Sigmoid colon (tissue), 7 donors: Measurements from ENCODE around the gene B3GNT3. TPM values are rescaled to one million over a fixed set of nuclear protein-coding genes. Genes with fewer than 3 reads are reported as not detected.
"Not testable (repeated sequence)": the region's sequence is repeated elsewhere in the genome, so short reads cannot be mapped to it uniquely, and the experiment has no call there.

Experiments used
- DNase-seq: peaks from one replicate; pipeline ENCODE4 v3.0.0-alpha.2; 2019
- H3K27ac ChIP-seq, 4 donors: fragments of 200-600 bp; sonication (generic); one replicate each; pipeline ENCODE4 v1.5.1; 2016 to 2019; ENCODE audit warnings: mild to moderate bottlenecking in 1 of 4
- H3K27me3 ChIP-seq, 3 donors: fragments of 200-600 bp; sonication (generic); one replicate each; pipeline ENCODE4 v1.5.1; 2019; ENCODE audit warnings: mild to moderate bottlenecking in 1 of 3
- H3K36me3 ChIP-seq, 4 donors: fragments of 200-600 bp; sonication (generic); one replicate each; pipeline ENCODE4 v1.5.1; 2016 to 2019
- H3K4me1 ChIP-seq, 4 donors: fragments of 200-600 bp; sonication (generic); one replicate each; pipeline ENCODE4 v1.5.1; 2017 to 2019
- H3K4me3 ChIP-seq, 4 donors: fragments of 200-600 bp; sonication (generic); one replicate each; pipeline ENCODE4 v1.5.1; 2017 to 2019; ENCODE audit warnings: mild to moderate bottlenecking in 2 of 4, moderate library complexity in 1 of 4
- H3K9me3 ChIP-seq, 4 donors: fragments of 200-600 bp in 3 of 4; sonication (generic) in 3 of 4; one replicate each; pipeline versions ENCODE4 v1.5.1 to v1.6.1; 2013 to 2019
- CTCF ChIP-seq, 4 experiments: fragments of 450-650 bp in 3 of 4; fragments of 200-600 bp in 1 of 4; IDR thresholded peaks; one replicate each; pipeline ENCODE4 v1.5.1; 2016 to 2019; ENCODE audit warnings: antibody characterized with exemption in 4 of 4, mild to moderate bottlenecking in 3 of 4, moderate library complexity in 2 of 4
- EP300 ChIP-seq, 4 donors: sonication (generic); formaldehyde crosslinking; IDR thresholded peaks; one replicate each; pipeline ENCODE4 v1.6.1; 2017; ENCODE audit warnings: antibody characterized with exemption in 4 of 4
- POLR2A ChIP-seq, 2 donors: fragments of 450-650 bp; IDR thresholded peaks; one replicate each; pipeline ENCODE4 v1.6.1; 2016; ENCODE audit warnings: antibody characterized with exemption in 2 of 2, mild to moderate bottlenecking in 2 of 2, moderate library complexity in 2 of 2
- POLR2AphosphoS5 ChIP-seq, 4 donors: sonication (generic); formaldehyde crosslinking; IDR thresholded peaks; one replicate each; pipeline ENCODE4 v1.6.1; 2017; ENCODE audit warnings: antibody characterized with exemption in 4 of 4
- WGBS, 2 donors: extraction: QIAGEN DNeasy Blood & Tissue Kit; methylation state at CpG; one replicate each; pipeline ENCODE4 v1.1.7; 2013; 5-methylcytosine and 5-hydroxymethylcytosine counted together
- intact Hi-C: fragments of 100-400 bp; cut with DNase I; formaldehyde crosslinking; loops from one replicate; pipeline ENCODE4 v1.15.1; 2023
- polyA plus RNA-seq, 3 donors: library from polyadenylated mRNA; stranded (reverse); fragments of 200-250 nt; gene quantifications; one replicate each; pipeline ENCODE4 v1.2.3, GENCODE V29; 2013
- total RNA-seq, 4 donors: library from RNA; depleted of rRNA; stranded (reverse); fragments of >200 nt; gene quantifications; one replicate each; pipeline ENCODE4 v1.1.0, GENCODE V29; 2016
- donor health status: healthy with polysubstance abuse.
- donor health status: Bipolar disorder and iron deficiency.
- donor health status: healthy.

Gene B3GNT3
- total and polyA plus RNA-seq, 7 donors = 0.55 to 72.3 (median 27.9) TPM; not detected in 3

- no peak for DNase-seq
- H3K9me3 ChIP-seq = no peaks in the 10 kb centered on the region
- WGBS, 2 donors = 6 to 35% methylated on average over 14 of the region's 14 CpGs
- peak overlapping the region in 1 of 4 donors; percentile 29 for H3K27ac ChIP-seq
- TF ChIP-seq EP300 (IDR thresholded peaks at IDR 0.05) = no peak
- no peak for TF ChIP-seq POLR2A (IDR thresholded peaks at IDR 0.05)
- TF ChIP-seq CTCF (IDR thresholded peaks at IDR 0.05) = no peak
- no peak for TF ChIP-seq POLR2AphosphoS5 (IDR thresholded peaks at IDR 0.05)
- H3K4me1 ChIP-seq = peaks cover 0 to 6% (median 0%) of the 10 kb centered on the region in 4 donors
- intact Hi-C loops = no loop called here
- H3K27me3 ChIP-seq = peaks cover 18 to 57% (median 31%) of the 10 kb centered on the region in 3 donors
- peak overlapping the region in 1 of 4 donors; percentile 11 for H3K4me3 ChIP-seq
- no peaks in the 10 kb centered on the region for H3K36me3 ChIP-seq
Measured at GRCh38 chr19:17795495-17795856, 538 bp downstream of the B3GNT3 start.

GRCh38 chr19:17796013-17796837 lies 1.3 kb downstream of the B3GNT3 start:
- no peaks in the 10 kb centered on the region for H3K9me3 ChIP-seq
- peak overlapping the region in 1 of 4 donors; percentile 11 for H3K4me3 ChIP-seq
- 12 to 54% methylated on average over 6 of the region's 6 CpGs for WGBS, 2 donors
- no peak for DNase-seq
- peaks cover 0 to 6% (median 0%) of the 10 kb centered on the region in 4 donors for H3K4me1 ChIP-seq
- H3K27me3 ChIP-seq = peaks cover 18 to 57% (median 31%) of the 10 kb centered on the region in 3 donors
- H3K27ac ChIP-seq = peak overlapping the region in 1 of 4 donors; percentile 29
- intact Hi-C loops = no loop called here
- TF ChIP-seq CTCF (IDR thresholded peaks at IDR 0.05) = no peak
- peak in 1 of 2 donors; percentile 59 for TF ChIP-seq POLR2A (IDR thresholded peaks at IDR 0.05)
- TF ChIP-seq POLR2AphosphoS5 (IDR thresholded peaks at IDR 0.05) = peak in 1 of 4 donors; percentile 16
- TF ChIP-seq EP300 (IDR thresholded peaks at IDR 0.05) = no peak
- H3K36me3 ChIP-seq = no peaks in the 10 kb centered on the region

GRCh38 chr19:17796838-17797423 lies 2.0 kb downstream of the B3GNT3 start:
- Histone ChIP-seq H3K27ac (peak overlapping the region in 1 of 4 donors; percentile 26), H3K9me3 (no peaks in the 10 kb centered on the region), H3K4me1 (peaks cover 0 to 6% (median 0%) of the 10 kb centered on the region in 4 donors), H3K36me3 (no peaks in the 10 kb centered on the region), H3K4me3 (no peak overlapping the region), H3K27me3 (peaks cover 18 to 57% (median 31%) of the 10 kb centered on the region in 3 donors)
- no peak for DNase-seq
- no peak for TF ChIP-seq POLR2AphosphoS5 (IDR thresholded peaks at IDR 0.05)
- TF ChIP-seq EP300 (IDR thresholded peaks at IDR 0.05) = no peak
- TF ChIP-seq POLR2A (IDR thresholded peaks at IDR 0.05) = no peak
- TF ChIP-seq CTCF (IDR thresholded peaks at IDR 0.05) = no peak
- intact Hi-C loops = no loop called here
- WGBS, 2 donors = 10 to 58% methylated on average over 1 of the region's 1 CpG

GRCh38 chr19:17797424-17798201 lies 2.7 kb downstream of the B3GNT3 start:
- Histone ChIP-seq H3K27ac (peak overlapping the region in 1 of 4 donors; percentile 26), H3K4me1 (peaks cover 0 to 6% (median 0%) of the 10 kb centered on the region in 4 donors), H3K36me3 (no peaks in the 10 kb centered on the region), H3K4me3 (no peak overlapping the region), H3K27me3 (peaks cover 18 to 57% (median 31%) of the 10 kb centered on the region in 3 donors), H3K9me3 (no peaks in the 10 kb centered on the region)
- 13 to 61% methylated on average over 11 of the region's 11 CpGs for WGBS, 2 donors
- DNase-seq = no peak
- intact Hi-C loops = no loop called here
- TF ChIP-seq EP300 (IDR thresholded peaks at IDR 0.05) (no peak), POLR2AphosphoS5 (IDR thresholded peaks at IDR 0.05) (no peak), CTCF (IDR thresholded peaks at IDR 0.05) (no peak), POLR2A (IDR thresholded peaks at IDR 0.05) (no peak)

GRCh38 chr19:17798599-17798998 lies 3.7 kb downstream of the B3GNT3 start:
- intact Hi-C loops, H3K36me3 ChIP-seq, H3K4me3 ChIP-seq, H3K27ac ChIP-seq, H3K4me1 ChIP-seq, DNase-seq, H3K9me3 ChIP-seq: not testable (repeated sequence)
- H3K27me3 ChIP-seq = peaks cover 18 to 56% (median 28%) of the 10 kb centered on the region in 3 donors
- 78 to 94% methylated on average over 3 of the region's 3 CpGs for WGBS, 2 donors
